ENCODE data around the gene KDM4C.

DNA sequence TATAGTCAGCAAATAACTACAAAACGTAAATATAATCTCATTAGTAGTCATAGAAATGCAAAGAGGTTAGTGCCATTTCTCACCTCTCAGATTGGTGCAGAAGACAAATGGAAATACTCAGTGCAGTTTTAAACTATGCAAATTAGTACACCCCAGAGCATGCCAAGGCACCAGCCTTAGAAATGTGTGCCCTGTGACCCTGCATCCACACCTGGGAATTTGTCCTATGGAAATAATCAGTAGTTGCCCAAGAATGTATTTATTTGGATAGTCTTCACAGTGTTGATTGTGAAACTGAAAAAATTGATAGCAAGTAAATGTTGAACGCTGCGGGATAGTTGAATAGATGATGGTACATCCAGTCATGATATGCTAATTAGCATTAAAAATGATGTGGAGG lies 152.7 kb downstream of the KDM4C start:
- no peak for TF ChIP-seq TAF1 (IDR thresholded peaks at IDR 0.05; ENCODE audit: borderline replicate concordance, low read depth, low read length)
- TF ChIP-seq POLR2A (IDR thresholded peaks at IDR 0.05; ENCODE audit: low read depth, low read length), result no peak
- TF ChIP-seq POLR2AphosphoS5 (IDR thresholded peaks at IDR 0.05; ENCODE audit: low read depth, low read length), result no peak
